Measurements from ENCODE around the gene TRERF1. TPM values are rescaled to one million over a fixed set of nuclear protein-coding genes. Genes with fewer than 3 reads are reported as not detected.
A peak's percentile ranks its signal among the peaks of the same experiment; 100 is the strongest.
"Not testable (repeated sequence)": the region's sequence is repeated elsewhere in the genome, so short reads cannot be mapped to it uniquely, and the experiment has no call there.

TRERF1 gene
- total RNA-seq, 1 donor from 2014 or later = 0.40 TPM

GRCh38 chr6:42226161-42226611, 225.5 kb downstream of the TRERF1 start:
- no peak for DNase-seq (ENCODE audit: low read depth, low spot score)

- DNase-seq (ENCODE audit: low read depth, low spot score) = no peak
These were observed 226.3 kb downstream of the TRERF1 start for GRCh38 chr6:42225419-42225818.

GRCh38 chr6:42225029-42225339, 226.7 kb downstream of the TRERF1 start:
- no peak for DNase-seq (ENCODE audit: low read depth, low spot score)

- no peak for DNase-seq (ENCODE audit: low read depth, low spot score)
These were observed 227.3 kb downstream of the TRERF1 start for GRCh38 chr6:42224222-42225028.

- DNase-seq (ENCODE audit: low read depth, low spot score) = no peak
These were observed 229.3 kb downstream of the TRERF1 start for GRCh38 chr6:42222448-42222847.

- no peak for DNase-seq (ENCODE audit: low read depth, low spot score)
These were observed 230.2 kb downstream of the TRERF1 start for GRCh38 chr6:42221546-42221945.

- no peak for DNase-seq (ENCODE audit: low read depth, low spot score)
These were observed 230.9 kb downstream of the TRERF1 start for GRCh38 chr6:42220807-42221206.

GRCh38 chr6:42217519-42218367, 234.0 kb downstream of the TRERF1 start, which contains the start of gene MRPS10:
TSS of gene MRPS10 (minus strand) at chr6:42217861. CDS start at chr6:42217849, 12 bp downstream.
- DNase-seq (ENCODE audit: low read depth, low spot score) = peak; percentile 86

- DNase-seq (ENCODE audit: low read depth, low spot score) = no peak
These were observed 234.6 kb downstream of the TRERF1 start for GRCh38 chr6:42217157-42217518.

GRCh38 chr6:42216495-42216894, 235.2 kb downstream of the TRERF1 start:
- not testable (repeated sequence) for DNase-seq (ENCODE audit: low read depth, low spot score)

- no peak for DNase-seq (ENCODE audit: low read depth, low spot score)
These were observed 239.3 kb downstream of the TRERF1 start for GRCh38 chr6:42212442-42212841.

GRCh38 chr6:42211726-42212125, 240.0 kb downstream of the TRERF1 start:
- DNase-seq (ENCODE audit: low read depth, low spot score) = no peak

GRCh38 chr6:42210551-42210950, 241.2 kb downstream of the TRERF1 start:
- DNase-seq (ENCODE audit: low read depth, low spot score) = peak; percentile 59

GRCh38 chr6:42207559-42207958, 244.2 kb downstream of the TRERF1 start:
- DNase-seq (ENCODE audit: low read depth, low spot score) = not testable (repeated sequence)

GRCh38 chr6:42204768-42205282, 246.9 kb downstream of the TRERF1 start:
- DNase-seq (ENCODE audit: low read depth, low spot score) = no peak

GRCh38 chr6:42203183-42203582, 248.5 kb downstream of the TRERF1 start:
- DNase-seq (ENCODE audit: low read depth, low spot score) = no peak

GRCh38 chr6:42202131-42202915, 249.4 kb downstream of the TRERF1 start:
- not testable (repeated sequence) for DNase-seq (ENCODE audit: low read depth, low spot score)

GRCh38 chr6:42201382-42201781, 250.3 kb downstream of the TRERF1 start:
- DNase-seq (ENCODE audit: low read depth, low spot score) = no peak

- DNase-seq (ENCODE audit: low read depth, low spot score) = no peak
These were observed 251.7 kb downstream of the TRERF1 start for GRCh38 chr6:42200035-42200434.

GRCh38 chr6:42199106-42199981, 252.4 kb downstream of the TRERF1 start:
- no peak for DNase-seq (ENCODE audit: low read depth, low spot score)
